ENCODE measurements around the gene PTPRN2.
"Not testable (repeated sequence)": the region's sequence is repeated elsewhere in the genome, so short reads cannot be mapped to it uniquely, and the experiment has no call there.

PTPRN2 gene

GRCh38 chr7:157502701-157503111, 1084.9 kb downstream of the PTPRN2 start:
- Histone ChIP-seq H2BK15ac (ENCODE audit: low read length) (no peak overlapping the region), H3K4me3 (ENCODE audit: low read length in 2 of 2) (no peak overlapping the region), H4K8ac (ENCODE audit: low read depth, low read length) (no peak overlapping the region), H3K27ac (replicated peaks; ENCODE audit: low read length) (no peak overlapping the region), H3K4ac (ENCODE audit: low read length) (no peak overlapping the region), H3K79me1 (ENCODE audit: low read depth, low read length) (no peaks in the 10 kb centered on the region), H3K9me3 (replicated peaks in 1 of 2; ENCODE audit: control insufficient read depth in 2 of 2, insufficient read depth in 1 of 2, low read depth in 1 of 2, low read length in 2 of 2) (peaks cover 8 to 39% of the 10 kb centered on the region in 2 donors), H3K18ac (ENCODE audit: low read length) (peak overlapping the region; percentile 48), H3K4me1 (ENCODE audit: control insufficient read depth in 2 of 2, insufficient read depth in 1 of 2, low read depth in 1 of 2, low read length in 2 of 2) (peaks cover 4 to 19% of the 10 kb centered on the region in 2 donors), H2BK12ac (ENCODE audit: low read length) (peak overlapping the region; percentile 59), H3K4me2 (ENCODE audit: insufficient read depth, low read length, poor library complexity, severe bottlenecking) (no peak overlapping the region), H2AK5ac (ENCODE audit: low read depth, low read length) (no peak overlapping the region), H2BK120ac (ENCODE audit: low read depth, low read length) (no peak overlapping the region), H3K36me3 (replicated peaks in 1 of 2; ENCODE audit: control insufficient read depth in 2 of 2, insufficient read depth in 2 of 2, low read length in 2 of 2) (no peaks in the 10 kb centered on the region), H2AFZ (ENCODE audit: low read length) (no peak overlapping the region), H3K14ac (ENCODE audit: low read length) (no peak overlapping the region), H4K91ac (ENCODE audit: low read depth, low read length, poor library complexity) (no peak overlapping the region), H3K27me3 (ENCODE audit: control insufficient read depth in 3 of 3, insufficient read depth in 3 of 3, low read depth in 1 of 3, low read length in 3 of 3) (no peaks in the 10 kb centered on the region), H2BK5ac (ENCODE audit: low read length) (no peak overlapping the region), H3K9ac (ENCODE audit: low read depth, low read length, poor library complexity) (no peak overlapping the region), H3K23ac (ENCODE audit: low read depth, low read length, poor library complexity) (no peak overlapping the region)
- DNase-seq (ENCODE audit: low spot score): no peak
- no CpG with 5 or more reads among the region's 12 CpGs for WGBS, 2 donors (ENCODE audit: extremely low coverage in 2 of 2, insufficient read length in 2 of 2, insufficient replicate concordance in 1 of 2)

GRCh38 chr7:157501581-157501980, 1086.0 kb downstream of the PTPRN2 start:
- H3K36me3 ChIP-seq (replicated peaks in 1 of 2; ENCODE audit: control insufficient read depth in 2 of 2, insufficient read depth in 2 of 2, low read length in 2 of 2): no peaks in the 10 kb centered on the region
- no peak overlapping the region for H2AK5ac ChIP-seq (ENCODE audit: low read depth, low read length)
- no peak overlapping the region for H2AFZ ChIP-seq (ENCODE audit: low read length)
- no peak overlapping the region for H3K14ac ChIP-seq (ENCODE audit: low read length)
- H3K9me3 ChIP-seq (replicated peaks in 1 of 2; ENCODE audit: control insufficient read depth in 2 of 2, insufficient read depth in 1 of 2, low read depth in 1 of 2, low read length in 2 of 2): peaks cover 7 to 33% of the 10 kb centered on the region in 2 donors
- H3K4me2 ChIP-seq (ENCODE audit: insufficient read depth, low read length, poor library complexity, severe bottlenecking): no peak overlapping the region
- H4K8ac ChIP-seq (ENCODE audit: low read depth, low read length): no peak overlapping the region
- no peaks in the 10 kb centered on the region for H3K79me1 ChIP-seq (ENCODE audit: low read depth, low read length)
- H2BK120ac ChIP-seq (ENCODE audit: low read depth, low read length): no peak overlapping the region
- H2BK5ac ChIP-seq (ENCODE audit: low read length): no peak overlapping the region
- no peak overlapping the region for H3K4ac ChIP-seq (ENCODE audit: low read length)
- peak overlapping the region; percentile 1 for H3K23ac ChIP-seq (ENCODE audit: low read depth, low read length, poor library complexity)
- no peak overlapping the region for H3K9ac ChIP-seq (ENCODE audit: low read depth, low read length, poor library complexity)
- no peak for DNase-seq (ENCODE audit: low spot score)
- H3K4me3 ChIP-seq (ENCODE audit: low read length in 2 of 2): no peak overlapping the region
- H3K27me3 ChIP-seq (ENCODE audit: control insufficient read depth in 3 of 3, insufficient read depth in 3 of 3, low read depth in 1 of 3, low read length in 3 of 3): no peaks in the 10 kb centered on the region
- H2BK15ac ChIP-seq (ENCODE audit: low read length): no peak overlapping the region
- H4K91ac ChIP-seq (ENCODE audit: low read depth, low read length, poor library complexity): no peak overlapping the region
- H2BK12ac ChIP-seq (ENCODE audit: low read length): no peak overlapping the region
- WGBS, 2 donors (ENCODE audit: extremely low coverage in 2 of 2, insufficient read length in 2 of 2, insufficient replicate concordance in 1 of 2): no CpG with 5 or more reads among the region's 22 CpGs
- H3K4me1 ChIP-seq (ENCODE audit: control insufficient read depth in 2 of 2, insufficient read depth in 1 of 2, low read depth in 1 of 2, low read length in 2 of 2): peaks cover 4 to 23% of the 10 kb centered on the region in 2 donors
- H3K18ac ChIP-seq (ENCODE audit: low read length): no peak overlapping the region
- H3K27ac ChIP-seq (replicated peaks; ENCODE audit: low read length): no peak overlapping the region

GRCh38 chr7:157500989-157501540, 1086.6 kb downstream of the PTPRN2 start:
- not testable (repeated sequence) for H3K4me3 ChIP-seq (ENCODE audit: low read length in 2 of 2); H3K23ac ChIP-seq (ENCODE audit: low read depth, low read length, poor library complexity); H2BK12ac ChIP-seq (ENCODE audit: low read length); H3K36me3 ChIP-seq (replicated peaks in 1 of 2; ENCODE audit: control insufficient read depth in 2 of 2, insufficient read depth in 2 of 2, low read length in 2 of 2); H4K91ac ChIP-seq (ENCODE audit: low read depth, low read length, poor library complexity); H2BK120ac ChIP-seq (ENCODE audit: low read depth, low read length); H3K14ac ChIP-seq (ENCODE audit: low read length); H3K27me3 ChIP-seq (ENCODE audit: control insufficient read depth in 3 of 3, insufficient read depth in 3 of 3, low read depth in 1 of 3, low read length in 3 of 3); H2AK5ac ChIP-seq (ENCODE audit: low read depth, low read length); H2BK5ac ChIP-seq (ENCODE audit: low read length); H2BK15ac ChIP-seq (ENCODE audit: low read length); H3K27ac ChIP-seq (replicated peaks; ENCODE audit: low read length); H4K8ac ChIP-seq (ENCODE audit: low read depth, low read length); DNase-seq (ENCODE audit: low spot score); H3K4me2 ChIP-seq (ENCODE audit: insufficient read depth, low read length, poor library complexity, severe bottlenecking); H3K18ac ChIP-seq (ENCODE audit: low read length); H3K9ac ChIP-seq (ENCODE audit: low read depth, low read length, poor library complexity); H2AFZ ChIP-seq (ENCODE audit: low read length); H3K4ac ChIP-seq (ENCODE audit: low read length); H3K79me1 ChIP-seq (ENCODE audit: low read depth, low read length)
- H3K4me1 ChIP-seq (ENCODE audit: control insufficient read depth in 2 of 2, insufficient read depth in 1 of 2, low read depth in 1 of 2, low read length in 2 of 2): peaks cover 4 to 23% of the 10 kb centered on the region in 2 donors
- H3K9me3 ChIP-seq (replicated peaks in 1 of 2; ENCODE audit: control insufficient read depth in 2 of 2, insufficient read depth in 1 of 2, low read depth in 1 of 2, low read length in 2 of 2): peaks cover 2 to 28% of the 10 kb centered on the region in 2 donors
- no CpG with 5 or more reads among the region's 45 CpGs for WGBS, 2 donors (ENCODE audit: extremely low coverage in 2 of 2, insufficient read length in 2 of 2, insufficient replicate concordance in 1 of 2)

GRCh38 chr7:157500171-157500960, 1087.3 kb downstream of the PTPRN2 start:
- H3K9me3 ChIP-seq (replicated peaks in 1 of 2; ENCODE audit: control insufficient read depth in 2 of 2, insufficient read depth in 1 of 2, low read depth in 1 of 2, low read length in 2 of 2): peaks cover 2 to 21% of the 10 kb centered on the region in 2 donors
- no peak overlapping the region for H2AK5ac ChIP-seq (ENCODE audit: low read depth, low read length)
- no peak overlapping the region for H2BK120ac ChIP-seq (ENCODE audit: low read depth, low read length)
- no peak for DNase-seq (ENCODE audit: low spot score)
- no peak overlapping the region for H2BK15ac ChIP-seq (ENCODE audit: low read length)
- peak overlapping the region; percentile 60 for H3K14ac ChIP-seq (ENCODE audit: low read length)
- peaks cover 4 to 23% of the 10 kb centered on the region in 2 donors for H3K4me1 ChIP-seq (ENCODE audit: control insufficient read depth in 2 of 2, insufficient read depth in 1 of 2, low read depth in 1 of 2, low read length in 2 of 2)
- H3K23ac ChIP-seq (ENCODE audit: low read depth, low read length, poor library complexity): no peak overlapping the region
- no peaks in the 10 kb centered on the region for H3K79me1 ChIP-seq (ENCODE audit: low read depth, low read length)
- no peak overlapping the region for H2AFZ ChIP-seq (ENCODE audit: low read length)
- H3K18ac ChIP-seq (ENCODE audit: low read length): peak overlapping the region; percentile 49
- H3K4me2 ChIP-seq (ENCODE audit: insufficient read depth, low read length, poor library complexity, severe bottlenecking): no peak overlapping the region
- H4K8ac ChIP-seq (ENCODE audit: low read depth, low read length): peak overlapping the region; percentile 8
- no peak overlapping the region for H3K9ac ChIP-seq (ENCODE audit: low read depth, low read length, poor library complexity)
- H3K27ac ChIP-seq (replicated peaks; ENCODE audit: low read length): no peak overlapping the region
- peak overlapping the region in 1 of 2 donors; percentile 59 for H3K4me3 ChIP-seq (ENCODE audit: low read length in 2 of 2)
- H4K91ac ChIP-seq (ENCODE audit: low read depth, low read length, poor library complexity): no peak overlapping the region
- no peaks in the 10 kb centered on the region for H3K36me3 ChIP-seq (replicated peaks in 1 of 2; ENCODE audit: control insufficient read depth in 2 of 2, insufficient read depth in 2 of 2, low read length in 2 of 2)
- H2BK5ac ChIP-seq (ENCODE audit: low read length): no peak overlapping the region
- H2BK12ac ChIP-seq (ENCODE audit: low read length): no peak overlapping the region
- no peak overlapping the region for H3K4ac ChIP-seq (ENCODE audit: low read length)
- no CpG with 5 or more reads among the region's 32 CpGs for WGBS, 2 donors (ENCODE audit: extremely low coverage in 2 of 2, insufficient read length in 2 of 2, insufficient replicate concordance in 1 of 2)
- no peaks in the 10 kb centered on the region for H3K27me3 ChIP-seq (ENCODE audit: control insufficient read depth in 3 of 3, insufficient read depth in 3 of 3, low read depth in 1 of 3, low read length in 3 of 3)
